ENCODE results near the gene TAS2R43.
"Not testable (repeated sequence)": the region's sequence is repeated elsewhere in the genome, so short reads cannot be mapped to it uniquely, and the experiment has no call there.

Gene TAS2R43, protein sequence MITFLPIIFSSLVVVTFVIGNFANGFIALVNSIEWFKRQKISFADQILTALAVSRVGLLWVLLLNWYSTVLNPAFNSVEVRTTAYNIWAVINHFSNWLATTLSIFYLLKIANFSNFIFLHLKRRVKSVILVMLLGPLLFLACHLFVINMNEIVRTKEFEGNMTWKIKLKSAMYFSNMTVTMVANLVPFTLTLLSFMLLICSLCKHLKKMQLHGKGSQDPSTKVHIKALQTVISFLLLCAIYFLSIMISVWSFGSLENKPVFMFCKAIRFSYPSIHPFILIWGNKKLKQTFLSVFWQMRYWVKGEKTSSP

DNA sequence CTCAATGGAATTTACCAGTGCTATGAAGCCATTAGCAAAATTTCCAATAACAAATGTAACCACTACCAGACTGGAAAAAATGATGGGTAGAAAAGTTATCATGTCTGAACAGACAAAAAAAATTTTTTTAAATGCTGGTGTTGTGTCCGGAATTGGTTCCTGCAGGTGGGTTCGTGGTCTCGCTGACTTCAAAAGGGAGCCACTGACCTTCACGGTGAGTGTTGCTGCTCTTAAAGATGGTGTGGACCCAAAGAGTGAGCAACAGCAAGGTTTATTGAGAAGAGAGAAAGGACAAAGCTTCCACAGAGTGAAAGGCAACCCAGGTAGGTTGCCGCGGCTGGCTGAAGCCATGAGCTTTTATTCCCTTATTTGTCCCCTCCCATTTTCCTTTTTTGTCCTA, at the start of gene TAS2R43:
Gene TAS2R43 (minus strand): TSS at position 186 of the 400 bp plus-strand sequence. CDS start 84 bp downstream, at position 102.
- DNase-seq (ENCODE audit: low spot score), result no peak

DNA sequence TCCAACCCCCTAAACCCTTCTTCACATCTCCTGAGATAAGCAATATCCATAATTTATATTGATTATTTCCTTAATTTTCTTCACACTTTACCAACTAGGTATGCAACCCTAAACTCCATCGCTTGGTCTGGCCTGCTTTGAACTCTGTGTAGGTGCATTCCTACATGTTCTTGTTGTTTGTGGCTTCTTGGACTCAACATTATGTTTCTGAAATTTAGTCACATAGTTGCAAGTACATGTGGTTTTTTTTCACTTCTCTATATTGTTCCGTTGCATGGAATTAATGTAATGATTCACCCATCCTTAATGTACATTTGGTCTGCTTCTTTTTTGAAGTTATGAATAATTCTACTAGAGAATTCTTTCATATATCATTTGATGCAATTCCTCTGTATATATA, 44.0 kb upstream of the TAS2R43 start:
- DNase-seq (ENCODE audit: low spot score), result no peak

DNA sequence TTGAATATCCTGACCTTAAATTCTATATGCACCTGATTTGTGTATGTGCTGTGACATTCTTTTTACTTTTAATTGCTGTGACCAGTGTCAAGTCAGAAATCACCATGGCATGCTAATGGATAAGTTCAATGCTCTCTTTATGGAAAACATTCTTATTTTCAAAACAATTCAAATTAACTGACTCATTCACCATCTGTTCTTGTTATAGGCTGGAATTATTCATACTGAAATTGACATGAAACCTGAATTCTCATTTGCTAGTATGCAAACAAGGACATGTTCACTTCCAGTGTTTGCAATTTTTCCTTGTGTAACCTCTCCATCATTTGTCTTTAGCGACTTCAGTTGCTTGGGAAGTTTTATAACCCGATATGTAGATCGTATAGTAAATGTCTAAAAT, 42.2 kb upstream of the TAS2R43 start, which contains the start of gene TAS2R30:
Gene TAS2R30 (minus strand): TSS at position 340 of the 400 bp plus-strand sequence. CDS start 400 bp downstream, outside the sequence.
- no peak for DNase-seq (ENCODE audit: low spot score)

DNA sequence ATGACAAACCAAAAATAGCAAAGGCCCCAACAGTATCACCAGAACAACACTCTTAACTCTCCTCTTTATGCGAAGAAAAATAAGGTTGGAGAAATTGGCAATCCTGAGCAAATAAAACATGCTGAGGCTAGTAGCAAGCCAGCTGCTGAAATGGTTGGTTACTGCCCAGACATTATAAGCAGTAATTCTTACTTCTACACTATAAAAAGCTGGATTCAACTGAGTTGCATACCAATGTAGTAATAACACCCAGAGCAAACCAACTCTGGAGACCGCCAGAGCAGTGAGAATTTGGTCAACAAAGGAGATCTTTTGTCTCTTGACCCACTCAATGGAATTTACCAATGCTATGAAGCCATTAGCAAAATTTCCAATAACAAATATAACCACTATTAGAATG, 41.7 kb upstream of the TAS2R43 start:
- DNase-seq (ENCODE audit: low spot score), result no peak

DNA sequence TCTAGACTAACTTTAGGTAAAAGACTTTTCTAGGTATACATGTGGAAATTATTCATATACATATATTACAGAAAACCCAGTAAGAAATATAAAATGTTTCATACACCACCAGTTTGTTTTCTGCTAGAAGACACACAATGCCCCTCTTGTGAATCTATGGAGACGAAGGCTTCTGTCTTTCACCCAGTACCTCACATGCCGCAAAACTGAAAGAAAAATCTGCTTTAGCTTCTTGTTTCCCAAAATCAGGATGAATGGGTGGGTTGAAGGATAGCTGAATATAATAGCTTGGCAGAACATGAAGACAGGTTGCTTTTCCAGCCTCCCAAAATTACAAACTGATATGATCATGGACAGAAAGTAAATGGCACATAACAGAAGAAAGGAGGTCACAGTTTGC, 41.0 kb upstream of the TAS2R43 start:
- DNase-seq (ENCODE audit: low spot score), result no peak

DNA sequence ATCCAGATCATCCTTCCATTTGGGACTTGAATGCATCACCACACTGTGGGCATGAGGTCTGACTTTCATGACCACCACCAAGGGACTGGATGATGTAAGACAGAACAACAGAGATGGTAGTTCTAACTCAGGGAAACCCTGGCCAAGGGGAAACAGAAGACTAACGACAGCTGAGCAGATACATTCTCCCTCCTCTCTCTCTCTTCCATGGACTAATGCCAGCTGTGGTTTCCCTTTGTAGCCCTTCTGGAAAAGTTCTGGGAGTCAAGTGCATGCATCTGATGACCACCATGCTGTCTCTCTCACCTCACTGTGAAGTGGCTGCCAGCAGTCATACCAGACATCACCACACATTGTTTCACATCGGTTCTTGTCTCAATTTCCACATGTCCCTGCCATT, 38.9 kb upstream of the TAS2R43 start:
- no peak for DNase-seq (ENCODE audit: low spot score)

DNA sequence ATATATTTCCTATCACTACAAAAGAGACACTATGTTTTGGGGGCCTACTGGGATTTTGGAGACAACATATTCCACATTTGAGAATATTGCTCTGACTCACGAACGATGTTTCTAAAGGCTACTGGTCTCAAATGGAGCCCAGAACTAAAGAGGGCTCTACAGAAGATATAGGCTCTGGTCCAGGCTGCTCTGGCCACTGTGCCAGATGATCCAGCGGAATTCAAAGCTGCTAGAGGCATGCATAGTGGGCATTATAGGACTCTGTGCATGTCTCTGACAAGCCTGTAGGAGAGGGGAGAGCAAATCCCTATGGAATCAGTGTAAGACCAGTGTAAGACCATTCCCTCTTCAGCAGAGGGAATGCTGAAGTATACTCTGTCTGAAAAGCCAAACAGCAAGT, 38.3 kb upstream of the TAS2R43 start:
- no peak for DNase-seq (ENCODE audit: low spot score)

DNA sequence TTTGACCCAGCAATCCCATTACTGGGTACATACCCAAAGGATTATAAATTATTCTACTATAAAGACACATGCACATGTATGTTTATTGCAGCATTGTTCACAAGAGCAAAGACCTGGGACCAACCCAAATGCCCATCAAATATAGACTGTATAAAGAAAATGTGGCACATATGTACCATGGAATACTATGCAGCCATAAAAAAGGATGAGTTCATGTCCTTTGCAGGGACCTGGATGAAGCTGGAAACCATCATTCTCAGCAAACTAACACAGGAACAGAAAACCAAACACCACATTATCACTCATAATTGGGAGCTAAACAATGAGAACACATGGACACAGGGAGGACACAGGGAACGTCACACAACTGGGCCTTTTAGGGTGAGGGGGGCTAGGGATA, 22.0 kb upstream of the TAS2R43 start:
- DNase-seq (ENCODE audit: low spot score), result not testable (repeated sequence)

DNA sequence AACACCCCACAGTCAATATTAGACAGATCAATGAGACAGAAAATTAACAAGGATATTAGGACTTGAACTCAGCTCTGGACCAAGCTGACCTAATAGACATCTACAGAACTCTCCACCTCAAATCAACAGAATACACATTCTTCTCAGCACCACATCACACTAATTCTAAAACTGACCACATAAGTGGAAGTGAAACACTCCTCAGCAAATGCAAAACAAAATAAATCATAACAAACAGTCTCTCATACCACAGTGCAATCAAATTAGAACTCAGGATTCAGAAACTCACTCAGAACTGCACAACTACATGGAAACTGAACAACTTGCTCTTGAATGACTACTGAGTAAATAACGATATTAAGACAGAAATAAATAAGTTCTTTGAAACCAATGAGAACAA, 19.1 kb upstream of the TAS2R43 start:
- DNase-seq (ENCODE audit: low spot score), result not testable (repeated sequence)

DNA sequence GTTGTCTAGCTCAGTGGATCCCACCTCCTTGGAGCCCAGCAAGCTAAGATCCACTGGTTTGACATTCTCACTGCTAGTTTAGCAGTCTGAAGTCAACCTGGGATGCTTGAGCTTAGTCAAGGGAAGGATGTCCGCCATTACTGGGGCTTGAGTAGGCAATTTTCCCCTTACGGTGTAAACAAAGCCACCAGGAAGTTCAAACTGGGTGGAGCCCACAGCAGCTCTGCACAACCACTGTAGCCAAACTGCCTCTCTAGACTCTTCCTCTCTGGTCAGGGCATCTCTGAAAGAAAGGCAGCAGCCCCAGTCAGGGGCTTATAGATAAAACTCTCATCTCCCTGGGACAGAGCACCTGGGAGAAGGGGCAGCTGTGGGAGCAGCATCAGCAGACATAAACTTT, 16.7 kb upstream of the TAS2R43 start:
- no peak for DNase-seq (ENCODE audit: low spot score)

DNA sequence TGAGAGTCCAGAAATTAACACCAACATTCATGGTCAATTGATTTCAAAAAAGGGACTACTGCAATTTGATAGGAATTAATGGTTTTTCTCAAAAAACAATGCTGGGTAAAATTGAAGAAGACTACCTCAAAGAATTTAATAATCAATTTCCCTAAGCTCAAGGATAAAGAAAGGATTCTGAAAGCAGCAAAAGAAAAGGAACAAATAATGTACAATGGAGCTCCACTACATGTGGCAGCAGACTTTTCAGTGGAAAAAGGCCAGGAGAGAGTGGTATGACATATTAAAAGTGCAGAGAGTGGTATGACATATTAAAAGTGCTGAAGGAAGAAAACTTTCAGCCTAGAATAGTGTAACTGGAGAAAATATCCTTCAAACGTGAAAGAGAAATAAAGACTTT, 15.6 kb upstream of the TAS2R43 start:
- DNase-seq (ENCODE audit: low spot score), result no peak

DNA sequence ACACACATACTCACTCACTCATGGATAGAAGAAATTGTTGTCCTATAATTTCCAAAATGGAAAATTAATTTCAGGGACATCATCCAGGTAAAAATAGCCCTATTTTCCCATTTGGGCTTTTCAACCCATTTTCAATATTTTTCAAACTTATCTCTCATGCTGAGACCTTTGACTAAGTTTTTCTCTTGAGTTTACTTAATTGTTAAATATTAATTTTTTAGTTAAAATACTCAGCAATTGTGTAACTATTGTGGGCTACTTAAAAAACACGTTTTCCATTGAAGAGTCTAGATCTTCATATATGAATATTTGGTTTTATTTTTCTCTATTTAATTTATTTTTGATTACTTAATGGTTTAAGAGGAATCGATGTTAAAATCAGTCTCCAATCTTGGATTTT, 14.2 kb upstream of the TAS2R43 start:
- DNase-seq (ENCODE audit: low spot score), result no peak

DNA sequence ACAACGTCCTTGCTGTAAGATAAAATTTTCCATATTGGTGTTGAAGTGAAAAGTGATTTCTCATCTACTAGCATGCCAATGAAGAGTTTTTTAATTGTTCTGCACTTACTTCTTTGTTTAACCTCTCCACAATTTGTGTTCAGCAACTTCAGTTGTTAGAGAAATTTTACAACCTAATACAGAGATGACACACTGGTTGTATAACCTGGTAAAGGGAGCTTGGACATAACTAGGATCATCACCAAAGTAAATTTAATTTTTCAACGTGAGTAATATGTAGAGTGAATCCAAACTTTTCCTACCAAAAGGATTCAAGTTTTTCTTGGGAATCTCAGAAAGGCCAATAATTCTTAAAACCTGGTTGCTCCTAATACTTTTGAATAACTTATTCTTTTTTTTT, 13.4 kb upstream of the TAS2R43 start:
- no peak for DNase-seq (ENCODE audit: low spot score)

DNA sequence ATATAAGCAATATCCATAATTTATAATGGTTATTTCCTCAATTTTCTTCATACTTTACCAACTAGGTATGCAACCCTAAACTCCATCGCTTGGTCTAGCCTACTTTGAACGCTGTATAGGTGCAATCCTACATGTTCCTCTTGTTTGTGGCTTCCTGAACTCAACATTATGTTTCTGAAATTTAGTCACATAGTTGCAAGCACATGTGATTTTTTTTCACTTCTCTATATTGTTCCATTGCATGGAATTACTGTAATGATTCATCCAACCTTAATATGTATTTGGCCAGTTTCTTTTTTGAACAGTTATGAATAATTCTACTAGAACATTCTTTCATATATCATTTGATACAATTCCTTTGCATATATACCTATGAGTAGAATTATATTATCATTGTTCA, 2.8 kb upstream of the TAS2R43 start:
- DNase-seq (ENCODE audit: low spot score), result not testable (repeated sequence)

DNA sequence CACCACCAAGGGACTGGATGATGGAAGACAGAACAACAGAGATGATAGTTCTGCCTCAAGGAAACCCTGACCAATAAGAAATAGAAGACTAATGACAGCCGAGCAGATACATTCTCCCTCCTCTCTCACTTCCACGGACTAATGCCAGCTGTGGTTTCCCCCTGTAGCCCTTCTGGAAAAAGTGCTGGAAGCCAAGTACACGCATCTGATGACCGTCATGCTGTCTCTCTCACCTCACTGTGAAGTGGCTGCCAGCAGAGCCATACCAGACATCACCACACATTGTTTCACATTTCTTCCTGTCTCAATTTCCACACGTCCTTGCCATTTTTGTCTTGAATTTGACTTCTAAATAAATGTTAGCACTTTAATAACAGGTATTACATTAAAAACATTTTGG, 2.9 kb downstream of the TAS2R43 start:
- no peak for DNase-seq (ENCODE audit: low spot score)

DNA sequence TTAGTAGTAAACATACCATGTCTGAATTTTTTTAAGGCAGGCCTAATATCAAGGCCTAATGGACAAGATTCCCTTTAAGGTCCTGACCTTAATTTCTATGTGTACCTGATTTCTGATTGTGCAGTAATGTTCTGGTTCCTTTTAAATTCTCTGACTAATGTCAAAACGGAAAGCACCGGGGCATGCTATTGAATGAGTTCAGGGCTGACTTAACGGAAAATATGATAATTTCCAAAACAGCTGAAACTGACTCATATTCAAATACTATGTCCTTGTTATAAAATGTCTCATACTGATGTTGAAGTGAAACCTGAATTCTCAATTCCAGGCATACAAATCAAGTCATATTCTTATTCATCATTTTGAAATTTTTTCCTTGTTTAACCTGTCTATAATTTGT, 6.7 kb downstream of the TAS2R43 start:
- DNase-seq (ENCODE audit: low spot score), result no peak

DNA sequence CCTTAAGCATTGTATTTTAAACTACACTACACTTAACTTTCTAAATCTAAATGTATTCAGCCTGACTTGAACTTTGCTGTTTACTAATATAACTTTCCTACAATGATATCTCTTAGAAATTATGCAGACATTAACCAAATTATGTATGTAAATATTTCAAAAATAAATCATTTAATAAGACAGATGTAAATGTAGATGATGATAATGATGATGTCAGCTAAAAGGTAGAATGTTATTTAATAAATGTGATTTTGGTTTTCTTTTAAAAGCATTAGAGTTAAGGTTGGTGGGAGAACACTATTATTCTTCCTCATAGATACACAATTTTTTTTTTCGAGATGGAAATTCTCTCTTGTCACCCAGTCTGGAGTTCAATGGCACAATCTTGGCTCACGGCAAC, 10.1 kb downstream of the TAS2R43 start:
- DNase-seq (ENCODE audit: low spot score), result no peak

DNA sequence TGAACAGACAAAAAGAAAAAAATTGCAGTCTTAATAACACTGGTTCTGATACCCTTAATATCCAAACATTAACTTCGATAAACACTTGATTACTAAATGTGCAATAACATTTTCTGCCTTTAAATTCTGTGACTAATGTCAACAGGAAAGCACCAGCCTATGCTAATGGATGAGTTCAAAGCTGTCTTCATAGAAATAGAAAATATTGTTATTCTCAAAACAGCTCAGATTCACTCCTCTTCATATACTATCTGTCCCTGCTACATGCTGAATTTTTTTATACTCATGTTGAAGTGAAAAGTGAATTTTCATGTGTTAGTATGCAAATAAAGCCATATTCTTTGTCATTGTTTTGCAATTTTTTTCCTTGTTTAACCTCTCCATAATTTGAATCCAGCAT, 13.9 kb downstream of the TAS2R43 start:
- no peak for DNase-seq (ENCODE audit: low spot score)

DNA sequence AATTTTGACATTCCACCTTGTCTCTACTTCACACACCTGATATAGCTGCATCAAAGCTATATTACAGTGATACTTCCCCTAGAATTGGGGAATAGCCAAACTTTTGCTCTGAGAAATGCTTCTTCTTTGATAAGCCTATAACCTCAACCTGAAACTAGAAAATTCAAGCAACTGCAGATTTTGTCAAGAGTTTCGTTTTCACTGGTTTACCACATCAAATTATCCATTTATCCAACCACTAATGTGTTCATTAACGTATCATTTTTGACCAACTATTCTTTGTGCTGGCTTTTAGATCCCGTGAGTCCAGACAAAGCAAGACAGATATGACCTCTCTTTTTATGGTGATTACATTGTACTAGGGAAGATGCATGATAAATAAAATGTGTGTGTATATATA, 16.5 kb downstream of the TAS2R43 start:
- no peak for DNase-seq (ENCODE audit: low spot score)

DNA sequence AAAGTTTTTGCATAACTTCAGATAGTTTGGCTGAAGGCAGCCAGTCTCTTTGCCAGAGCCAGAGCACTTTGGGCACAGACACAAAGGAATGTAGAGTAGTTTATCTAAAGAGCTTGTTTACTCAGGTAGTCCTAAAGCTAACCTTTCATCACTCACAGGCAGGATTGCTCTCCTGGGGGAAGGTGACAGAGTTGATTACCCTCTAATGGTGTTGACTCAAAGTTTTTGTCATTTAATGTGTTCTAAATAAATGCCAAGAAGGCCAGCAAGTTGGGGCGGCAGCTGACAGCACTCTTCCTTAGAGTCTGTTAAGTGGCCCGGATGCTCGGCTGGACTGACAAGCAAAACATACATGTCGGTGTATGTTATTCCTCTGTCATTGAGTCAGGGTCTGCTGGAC, 20.7 kb downstream of the TAS2R43 start:
- DNase-seq (ENCODE audit: low spot score), result no peak

DNA sequence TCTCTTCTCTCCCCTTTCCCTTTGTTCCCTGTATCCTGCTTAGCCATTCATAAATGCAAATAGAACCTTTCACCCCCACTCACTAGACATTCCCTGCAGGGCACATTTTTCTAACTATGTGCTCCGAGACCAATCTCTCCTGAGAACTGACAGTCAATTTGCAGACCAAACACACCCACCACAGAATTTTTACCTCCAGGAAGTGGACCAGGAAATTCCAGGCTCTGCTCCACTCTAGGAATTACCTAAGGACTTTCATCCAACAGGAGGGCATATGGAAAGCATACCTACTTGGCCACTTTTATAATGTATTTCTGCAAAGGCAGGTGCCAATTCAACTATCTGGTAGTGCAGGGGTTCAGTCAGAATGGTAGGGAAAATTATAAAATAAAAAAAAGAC, 21.1 kb downstream of the TAS2R43 start:
- DNase-seq (ENCODE audit: low spot score), result no peak

DNA sequence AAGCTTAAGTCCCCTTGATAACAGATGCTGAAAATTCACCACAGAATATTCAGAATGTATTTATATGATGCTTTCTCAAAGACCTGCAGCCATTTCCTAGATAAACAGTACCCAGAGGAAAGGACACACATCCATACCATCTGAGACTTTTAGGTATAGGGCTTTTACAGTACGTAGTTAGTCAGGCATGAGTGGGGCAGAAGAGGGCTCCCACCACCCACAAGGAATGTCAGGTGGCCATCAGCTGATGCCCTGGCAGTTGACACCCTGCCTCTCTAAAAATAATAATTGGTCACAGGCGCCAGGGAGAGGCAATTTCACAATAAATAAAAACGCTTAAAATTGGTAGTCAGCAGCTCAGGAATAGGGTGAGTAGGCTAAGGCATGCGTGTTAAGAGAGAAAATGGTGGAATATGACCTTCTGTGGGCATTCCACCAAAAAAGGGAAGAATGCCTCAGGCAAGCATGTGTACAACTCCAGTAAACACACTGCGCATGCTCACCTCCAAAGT, 22.2 kb downstream of the TAS2R43 start:
- no peak for DNase-seq (ENCODE audit: low spot score)

DNA sequence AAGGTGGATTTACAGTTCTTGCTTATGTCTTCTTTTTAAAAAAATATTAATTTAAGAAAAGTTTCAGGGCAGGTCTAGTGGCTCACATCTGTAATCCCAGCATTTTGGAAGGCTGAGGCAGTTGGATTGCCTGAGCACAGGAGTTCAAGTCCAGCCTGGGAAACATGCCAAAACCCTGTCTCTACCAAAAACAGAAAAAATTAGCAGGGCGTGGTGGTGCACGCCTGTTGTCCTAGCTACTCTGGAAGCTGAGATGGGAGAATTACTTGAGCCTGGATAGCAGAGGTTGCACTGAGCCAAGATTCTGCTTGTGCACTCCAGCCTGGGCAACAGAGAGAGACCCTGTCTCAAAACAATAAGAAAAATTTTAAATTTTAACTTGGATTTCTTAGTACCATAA, 24.6 kb downstream of the TAS2R43 start:
- DNase-seq (ENCODE audit: low spot score), result no peak

DNA sequence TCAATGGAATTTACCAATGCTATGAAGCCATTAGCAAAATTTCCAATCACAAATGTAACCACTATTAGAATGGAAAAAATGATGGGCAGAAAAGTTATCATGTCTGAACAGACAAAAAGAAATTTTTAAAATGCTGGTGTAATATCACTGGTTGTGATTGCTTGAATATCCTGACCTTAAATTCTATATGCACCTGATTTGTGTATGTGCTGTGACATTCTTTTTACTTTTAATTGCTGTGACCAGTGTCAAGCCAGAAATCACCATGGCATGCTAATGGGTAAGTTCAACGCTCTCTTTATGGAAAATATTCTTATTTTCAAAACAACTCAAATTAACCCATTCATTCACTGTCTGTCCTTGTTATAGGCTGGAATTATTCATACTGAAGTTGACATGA, 29.9 kb downstream of the TAS2R43 start, which contains the start of gene TAS2R46:
Gene TAS2R46 (minus strand): TSS at position 101 of the 400 bp plus-strand sequence. CDS start 0 bp downstream, at position 101.
- not testable (repeated sequence) for DNase-seq (ENCODE audit: low spot score)

All from ecto neural progenitor cell (in vitro differentiated cells).